HEK293T (cell line): ENCODE data around the gene MTERF4.

Experiments
- BHLHE40 ChIP-seq: fragments of 450-650 bp; IDR thresholded peaks from 2 replicates; pipeline ENCODE4 v1.6.1; 2016; ENCODE audit warnings: mild to moderate bottlenecking, moderate library complexity, borderline replicate concordance
- FOXK2 ChIP-seq: fragments of 450-650 bp; IDR thresholded peaks from 2 replicates; pipeline ENCODE4 v1.6.1; 2016; ENCODE audit warnings: mild to moderate bottlenecking
- FOXM1 ChIP-seq: fragments of 450-650 bp; IDR thresholded peaks from 2 replicates; pipeline ENCODE4 v1.6.1; 2017; ENCODE audit warnings: mild to moderate bottlenecking, borderline replicate concordance
- HDGF ChIP-seq: fragments of 450-650 bp; IDR thresholded peaks from 2 replicates; pipeline ENCODE4 v1.6.1; 2017; ENCODE audit warnings: antibody characterized with exemption, borderline replicate concordance
- L3MBTL2 ChIP-seq: fragments of 450-650 bp; conservative IDR thresholded peaks from 2 replicates; pipeline ENCODE4 v1.6.1; 2016; ENCODE audit warnings: mild to moderate bottlenecking
- PKNOX1 ChIP-seq: fragments of 450-650 bp; IDR thresholded peaks from 2 replicates; pipeline ENCODE4 v1.6.1; 2016
- SP1 ChIP-seq: fragments of 450-650 bp; IDR thresholded peaks from 2 replicates; pipeline ENCODE4 v1.6.1; 2017
- TARDBP ChIP-seq: fragments of 450-650 bp; IDR thresholded peaks from 2 replicates; pipeline ENCODE4 v1.6.1; 2016

GRCh38 chr2:241063093-241063551, 39.0 kb downstream of the MTERF4 start:
- TF ChIP-seq PKNOX1 (no peak), HDGF (no peak), SP1 (no peak), BHLHE40 (no peak), FOXM1 (no peak), L3MBTL2 (no peak), TARDBP (no peak), FOXK2 (no peak)
